Omental fat pad (tissue), 4 donors: Measurements from ENCODE around the gene WSB1. TPM values are rescaled to one million over a fixed set of nuclear protein-coding genes. Genes with fewer than 3 reads are reported as not detected.
"Not testable (repeated sequence)": the region's sequence is repeated elsewhere in the genome, so short reads cannot be mapped to it uniquely, and the experiment has no call there.

Source experiments
- ATAC-seq: fragments of 150-250 bp; one replicate; pipeline ENCODE4 v1.9.1; 2016; ENCODE audit warnings: mild to moderate bottlenecking, moderate library complexity; ENCODE audit not compliant: low FRiP score
- DNase-seq: peaks from one replicate; pipeline ENCODE4 v3.0.0-alpha.2; 2019; ENCODE audit warnings: low spot score
- CTCF ChIP-seq, 3 donors: fragments of 450-650 bp; IDR thresholded peaks; one replicate each; pipeline ENCODE4 v1.5.1; 2016 to 2017; ENCODE audit warnings: antibody characterized with exemption in 3 of 3, mild to moderate bottlenecking in 3 of 3, moderate library complexity in 2 of 3
- total RNA-seq, 4 donors: library from RNA; depleted of rRNA; stranded (reverse); fragments of >200 nt; gene quantifications; one replicate each; pipeline ENCODE4 v1.1.0, GENCODE V29; 2016

Gene WSB1
- total RNA-seq, 4 donors from 2014 or later: 136 to 217 (median 175) TPM

GRCh38 chr17:27266228-27266627 is 27.7 kb upstream of the WSB1 start:
- no peak for TF ChIP-seq CTCF (IDR thresholded peaks at IDR 0.05)
- DNase-seq (no peak), ATAC-seq (no peak)

GRCh38 chr17:27268394-27269085 is 25.4 kb upstream of the WSB1 start:
- TF ChIP-seq CTCF (IDR thresholded peaks at IDR 0.05): no peak
- ATAC-seq (no peak), DNase-seq (no peak)

- TF ChIP-seq CTCF (IDR thresholded peaks at IDR 0.05): no peak
- DNase-seq (no peak), ATAC-seq (no peak)
Observed at GRCh38 chr17:27269201-27269600, 24.7 kb upstream of the WSB1 start.

- ATAC-seq (no peak), DNase-seq (no peak)
- TF ChIP-seq CTCF (IDR thresholded peaks at IDR 0.05): no peak
Observed at GRCh38 chr17:27269974-27270373, 23.9 kb upstream of the WSB1 start.

GRCh38 chr17:27276653-27277156 is 17.2 kb upstream of the WSB1 start:
- no peak for ATAC-seq
- no peak for TF ChIP-seq CTCF (IDR thresholded peaks at IDR 0.05)
- no peak for DNase-seq

GRCh38 chr17:27279132-27279531 is 14.8 kb upstream of the WSB1 start:
- DNase-seq, ATAC-seq: not testable (repeated sequence)

- ATAC-seq (no peak), DNase-seq (no peak)
- TF ChIP-seq CTCF (IDR thresholded peaks at IDR 0.05): no peak
Observed at GRCh38 chr17:27280527-27280926, 13.4 kb upstream of the WSB1 start.
